Esophagus (tissue), 2 donors: ENCODE results near the gene RHEB. TPM values are rescaled to one million over a fixed set of nuclear protein-coding genes. Genes with fewer than 3 reads are reported as not detected.

Experiments used
- H3K27ac ChIP-seq, 2 donors: one replicate each; pipeline ENCODE4 v1.5.1; 2013; ENCODE audit warnings: low read depth in 2 of 2, mild to moderate bottlenecking in 2 of 2, inconsistent platforms in 1 of 2, low read length in 1 of 2, moderate library complexity in 1 of 2
- H3K27me3 ChIP-seq, 2 donors: one replicate each; pipeline ENCODE4 v1.6.1; 2013; ENCODE audit warnings: low read length in 2 of 2, control low read depth in 1 of 2, mild to moderate bottlenecking in 1 of 2; ENCODE audit not compliant: insufficient read depth in 2 of 2, control insufficient read depth in 1 of 2
- H3K36me3 ChIP-seq, 2 donors: one replicate each; pipeline ENCODE4 v1.6.1; 2013; ENCODE audit warnings: low read length in 1 of 2; ENCODE audit not compliant: control insufficient read depth in 2 of 2, insufficient read depth in 2 of 2
- H3K4me1 ChIP-seq, 2 donors: one replicate each; pipeline ENCODE4 v1.6.1; 2013; ENCODE audit warnings: low read length in 1 of 2; ENCODE audit not compliant: control insufficient read depth in 2 of 2, insufficient read depth in 2 of 2
- H3K4me3 ChIP-seq, 2 donors: one replicate each; pipeline ENCODE4 v1.5.1; 2013; ENCODE audit warnings: low read length in 2 of 2, mild to moderate bottlenecking in 2 of 2, low read depth in 1 of 2, moderate library complexity in 1 of 2
- H3K9me3 ChIP-seq, 2 donors: one replicate each; pipeline ENCODE4 v1.6.1; 2013; ENCODE audit warnings: mild to moderate bottlenecking in 2 of 2, low read depth in 1 of 2, low read length in 1 of 2, moderate library complexity in 1 of 2; ENCODE audit not compliant: control insufficient read depth in 2 of 2, insufficient read depth in 1 of 2
- WGBS, 2 donors: extraction: QIAGEN DNeasy Blood & Tissue Kit; methylation state at CpG; one replicate each; pipeline ENCODE4 v1.1.7; 2013; 5-methylcytosine and 5-hydroxymethylcytosine counted together
- polyA plus RNA-seq, 2 donors: library from polyadenylated mRNA; stranded (reverse); fragments of 200-250 nt; gene quantifications; one replicate each; pipeline ENCODE4 v1.2.3, GENCODE V29; 2013
- donor health status: healthy with polysubstance abuse.
- donor health status: Bipolar disorder and iron deficiency.

The RHEB gene
- polyA plus RNA-seq, 2 donors = 48.5 to 58.2 TPM

DNA sequence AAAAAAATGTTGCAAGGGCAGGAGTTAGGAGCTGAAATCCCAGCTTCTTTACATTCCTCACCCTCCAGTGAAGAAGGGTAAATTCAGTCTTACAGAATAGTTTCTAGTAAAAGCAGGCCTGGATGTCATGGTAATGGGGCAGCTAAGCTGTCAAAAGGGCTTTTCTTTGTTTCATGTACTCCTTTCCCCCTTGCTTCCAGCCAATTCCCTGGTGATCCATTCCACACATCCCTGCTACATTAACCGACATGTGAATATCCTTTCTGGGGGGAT, 36.0 kb downstream of the RHEB start:
- no peak overlapping the region for H3K4me3 ChIP-seq
- H3K4me1 ChIP-seq = peaks cover 0 to 6% of the 10 kb centered on the region in 2 donors
- peaks cover 0 to 5% of the 10 kb centered on the region in 2 donors for H3K36me3 ChIP-seq
- no peaks in the 10 kb centered on the region for H3K27me3 ChIP-seq
- H3K9me3 ChIP-seq = no peaks in the 10 kb centered on the region
- WGBS, 2 donors = 90 to 100% methylated on average over 1 of the region's 1 CpG
- peak overlapping the region; percentile 19 to 56 for H3K27ac ChIP-seq

DNA sequence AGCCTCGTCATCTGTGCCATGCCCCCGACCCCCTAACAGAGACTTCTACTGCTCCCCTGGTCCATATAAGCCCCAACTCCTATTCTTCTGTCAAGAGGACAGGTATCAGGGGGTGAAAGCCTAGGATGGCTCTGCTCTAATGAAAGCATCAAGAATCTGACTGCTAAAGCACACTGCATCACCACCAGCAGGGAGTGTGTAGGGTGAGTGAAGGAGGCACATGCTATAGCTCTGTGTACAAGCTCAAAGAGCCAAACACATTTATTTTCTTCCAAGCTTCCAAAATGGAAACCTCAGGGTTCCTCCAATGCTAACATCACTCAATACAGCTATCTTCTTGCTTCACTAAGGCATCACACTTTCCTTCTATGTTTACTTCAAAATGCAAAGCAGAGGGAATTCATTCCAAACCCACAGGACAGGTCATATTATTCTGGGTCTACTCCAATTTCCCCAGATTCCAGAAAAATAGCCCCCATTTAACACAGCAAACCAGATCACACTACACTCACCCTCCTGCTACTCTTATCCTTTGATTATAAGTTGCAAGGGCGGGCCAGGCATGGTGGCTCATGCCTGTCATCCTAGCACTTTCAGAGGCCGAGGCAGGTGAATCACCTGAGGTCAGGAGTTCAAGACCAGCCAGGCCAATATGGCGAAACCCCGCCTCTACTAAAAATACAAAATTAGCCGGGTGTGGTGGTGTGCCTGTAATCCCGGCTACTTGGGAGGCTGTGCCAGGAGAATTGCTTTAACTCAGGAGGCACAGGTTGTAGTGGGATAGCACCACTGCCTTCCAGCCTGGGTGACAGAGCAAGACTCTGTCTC, 36.6 kb downstream of the RHEB start:
- peaks cover 0 to 5% of the 10 kb centered on the region in 2 donors for H3K36me3 ChIP-seq

DNA sequence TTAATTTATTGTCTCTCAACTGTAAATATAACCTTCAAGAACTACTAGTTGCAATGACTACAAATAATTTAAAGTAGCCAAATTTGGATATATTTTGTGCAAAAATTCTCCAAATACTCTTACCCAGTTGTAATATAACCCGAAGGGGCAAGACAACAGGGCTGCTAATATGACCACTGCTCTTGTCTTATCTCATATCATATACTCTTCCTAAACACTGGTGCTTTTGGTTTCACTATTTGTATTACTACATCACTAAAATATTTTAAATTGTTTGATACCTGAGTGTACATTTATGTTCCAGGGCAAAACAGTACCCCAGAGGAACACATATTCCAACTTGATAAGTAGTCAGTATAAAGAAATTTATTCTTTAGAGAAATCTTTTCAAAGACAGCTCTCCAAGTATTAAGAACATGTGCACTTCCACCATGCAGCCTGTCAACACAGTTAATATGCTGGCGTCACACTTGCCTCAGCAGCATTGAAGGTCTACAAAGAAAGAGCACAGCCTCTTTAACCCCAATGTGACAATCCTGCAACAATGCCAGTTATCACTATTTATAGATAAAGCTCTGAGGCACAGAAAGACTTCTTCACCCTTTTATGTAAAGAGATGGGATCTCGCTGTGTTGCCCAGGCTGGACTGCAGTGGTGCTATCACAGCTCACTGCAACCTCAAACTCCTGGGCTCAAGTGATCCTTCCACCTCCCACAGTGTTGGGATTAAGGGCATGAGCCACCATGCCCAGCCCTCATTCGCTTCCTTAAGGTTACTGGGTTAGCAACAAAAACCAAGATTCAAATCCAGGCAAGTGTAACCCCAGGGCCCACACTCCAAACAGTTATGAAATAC, 37.8 kb downstream of the RHEB start:
- Histone ChIP-seq H3K4me3 (no peak overlapping the region), H3K9me3 (no peaks in the 10 kb centered on the region), H3K27ac (no peak overlapping the region), H3K36me3 (peaks cover 0 to 3% of the 10 kb centered on the region in 2 donors), H3K27me3 (no peaks in the 10 kb centered on the region), H3K4me1 (peaks cover 0 to 6% of the 10 kb centered on the region in 2 donors)
- WGBS, 2 donors = 80 to 87% methylated on average over 4 of the region's 4 CpGs

More for the DNA sequence above, 36.6 kb downstream of the RHEB start:
- 76 to 86% methylated on average over 8 of the region's 8 CpGs for WGBS, 2 donors
- Histone ChIP-seq H3K9me3 (no peaks in the 10 kb centered on the region), H3K4me1 (peaks cover 0 to 6% of the 10 kb centered on the region in 2 donors), H3K27ac (peak overlapping the region; percentile 16 to 56), H3K27me3 (no peaks in the 10 kb centered on the region), H3K4me3 (no peak overlapping the region)

DNA sequence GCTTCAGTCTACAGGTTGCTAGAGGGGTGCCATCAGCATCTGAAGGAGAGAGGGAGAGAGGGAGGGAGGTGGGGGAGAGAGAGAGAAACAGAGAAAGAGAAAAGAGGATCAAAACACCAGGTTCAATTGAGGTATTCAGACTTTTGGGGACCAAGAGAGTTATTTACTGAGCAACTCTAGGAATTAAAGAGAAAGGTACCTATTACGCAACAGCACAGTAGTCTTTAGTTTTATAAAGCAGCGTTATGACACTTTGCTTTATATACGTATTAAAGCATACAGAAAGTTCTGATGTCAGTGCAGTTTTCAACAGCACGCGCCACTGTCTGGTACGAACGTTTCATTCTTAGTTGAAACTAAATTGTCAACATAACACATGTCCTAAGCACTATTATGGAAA, 41.8 kb downstream of the RHEB start:
- no peaks in the 10 kb centered on the region for H3K9me3 ChIP-seq
- no peak overlapping the region for H3K27ac ChIP-seq
- 86 to 91% methylated on average over 7 of the region's 7 CpGs for WGBS, 2 donors
- no peaks in the 10 kb centered on the region for H3K27me3 ChIP-seq
- peaks cover 0 to 3% of the 10 kb centered on the region in 2 donors for H3K36me3 ChIP-seq
- peaks cover 0 to 6% of the 10 kb centered on the region in 2 donors for H3K4me1 ChIP-seq
- no peak overlapping the region for H3K4me3 ChIP-seq

DNA sequence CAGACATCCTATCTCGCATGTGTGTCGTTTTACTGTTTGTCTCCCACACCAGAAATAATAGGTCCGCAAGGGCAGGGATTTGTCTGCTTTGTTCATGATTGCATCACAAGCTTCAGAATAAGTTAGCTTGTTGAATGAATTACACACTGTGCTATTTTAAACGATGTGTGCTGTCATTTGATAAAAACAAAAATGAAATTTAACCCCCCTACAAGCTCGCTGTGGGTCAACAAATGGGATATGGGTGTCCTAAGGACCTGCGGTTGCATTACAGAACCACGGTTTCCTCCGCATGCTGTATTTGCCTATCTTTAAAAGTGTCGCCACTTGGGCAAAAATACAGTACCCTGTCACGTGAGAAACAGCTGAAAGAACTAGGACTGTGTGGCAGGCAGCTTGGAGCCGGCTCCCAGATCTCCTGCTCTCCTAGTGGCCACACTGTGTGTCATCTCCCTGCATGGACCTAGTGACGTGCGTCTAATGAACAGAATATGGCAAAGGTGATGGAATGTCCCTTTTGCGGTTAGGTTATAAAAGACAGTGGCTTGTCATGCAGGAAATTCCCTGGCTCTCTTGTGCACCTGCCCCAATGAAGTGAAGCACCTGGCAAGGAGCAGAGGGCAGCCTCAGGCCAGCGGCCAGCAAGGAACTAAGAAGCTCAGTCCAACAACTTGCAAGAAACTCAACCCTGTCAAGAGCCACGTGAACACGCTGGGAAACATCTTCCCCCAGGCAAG, 46.9 kb downstream of the RHEB start:
- no peak overlapping the region for H3K27ac ChIP-seq
- peaks cover 4 to 10% of the 10 kb centered on the region in 2 donors for H3K36me3 ChIP-seq

DNA sequence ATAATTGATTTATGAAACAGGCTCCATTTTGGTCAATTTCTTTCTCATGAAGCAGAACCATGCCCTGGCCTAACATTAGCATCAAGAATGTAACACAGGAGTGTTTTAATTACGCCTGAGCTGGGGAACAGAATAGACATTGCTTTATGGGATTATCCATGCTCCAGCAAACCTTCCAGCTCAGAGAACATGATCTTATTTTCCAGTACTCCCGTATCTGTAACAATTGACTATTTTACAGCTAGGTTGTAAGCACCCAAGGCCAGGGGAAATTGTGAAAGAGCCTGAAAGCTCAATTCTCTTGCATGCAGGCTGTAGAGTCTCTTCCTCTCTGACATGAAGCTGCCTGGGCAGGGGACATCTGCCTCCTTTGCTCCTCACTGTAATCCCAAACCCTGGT, 49.0 kb downstream of the RHEB start:
- WGBS, 2 donors = 85 to 89% methylated on average over 2 of the region's 2 CpGs
- no peak overlapping the region for H3K4me3 ChIP-seq
- peaks cover 0 to 2% of the 10 kb centered on the region in 2 donors for H3K9me3 ChIP-seq
- no peaks in the 10 kb centered on the region for H3K27me3 ChIP-seq
- peaks cover 4 to 18% of the 10 kb centered on the region in 2 donors for H3K36me3 ChIP-seq
- H3K4me1 ChIP-seq = no peaks in the 10 kb centered on the region
- H3K27ac ChIP-seq = no peak overlapping the region

More for the DNA sequence above, 46.9 kb downstream of the RHEB start:
- 82% methylated on average over 17 of the region's 17 CpGs for WGBS, 2 donors
- Histone ChIP-seq H3K4me3 (no peak overlapping the region), H3K27me3 (no peaks in the 10 kb centered on the region), H3K9me3 (no peaks in the 10 kb centered on the region), H3K4me1 (no peaks in the 10 kb centered on the region)

DNA sequence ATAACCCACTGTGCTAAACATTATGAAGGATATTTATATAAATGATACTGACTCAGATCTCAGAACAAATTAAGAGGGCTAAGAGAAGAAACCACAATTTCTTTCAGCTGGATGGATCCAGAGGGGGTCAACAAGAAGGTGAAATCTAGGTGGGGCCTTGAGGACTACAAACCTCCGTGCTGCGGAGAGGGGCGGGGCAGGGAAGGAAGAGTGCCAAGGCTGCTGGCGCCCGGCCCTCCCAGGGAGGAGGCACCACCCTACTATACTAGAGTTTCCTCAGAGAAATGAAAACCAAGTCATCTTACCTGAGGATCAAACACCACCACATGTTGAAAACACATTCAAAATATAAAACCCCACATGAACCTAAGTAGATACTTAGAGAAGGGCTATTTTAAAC, 50.4 kb downstream of the RHEB start:
- Histone ChIP-seq H3K27me3 (no peaks in the 10 kb centered on the region), H3K9me3 (peaks cover 0 to 2% of the 10 kb centered on the region in 2 donors), H3K27ac (no peak overlapping the region), H3K36me3 (peaks cover 4 to 21% of the 10 kb centered on the region in 2 donors), H3K4me3 (no peak overlapping the region), H3K4me1 (no peaks in the 10 kb centered on the region)
- 53 to 54% methylated on average over 5 of the region's 5 CpGs for WGBS, 2 donors

DNA sequence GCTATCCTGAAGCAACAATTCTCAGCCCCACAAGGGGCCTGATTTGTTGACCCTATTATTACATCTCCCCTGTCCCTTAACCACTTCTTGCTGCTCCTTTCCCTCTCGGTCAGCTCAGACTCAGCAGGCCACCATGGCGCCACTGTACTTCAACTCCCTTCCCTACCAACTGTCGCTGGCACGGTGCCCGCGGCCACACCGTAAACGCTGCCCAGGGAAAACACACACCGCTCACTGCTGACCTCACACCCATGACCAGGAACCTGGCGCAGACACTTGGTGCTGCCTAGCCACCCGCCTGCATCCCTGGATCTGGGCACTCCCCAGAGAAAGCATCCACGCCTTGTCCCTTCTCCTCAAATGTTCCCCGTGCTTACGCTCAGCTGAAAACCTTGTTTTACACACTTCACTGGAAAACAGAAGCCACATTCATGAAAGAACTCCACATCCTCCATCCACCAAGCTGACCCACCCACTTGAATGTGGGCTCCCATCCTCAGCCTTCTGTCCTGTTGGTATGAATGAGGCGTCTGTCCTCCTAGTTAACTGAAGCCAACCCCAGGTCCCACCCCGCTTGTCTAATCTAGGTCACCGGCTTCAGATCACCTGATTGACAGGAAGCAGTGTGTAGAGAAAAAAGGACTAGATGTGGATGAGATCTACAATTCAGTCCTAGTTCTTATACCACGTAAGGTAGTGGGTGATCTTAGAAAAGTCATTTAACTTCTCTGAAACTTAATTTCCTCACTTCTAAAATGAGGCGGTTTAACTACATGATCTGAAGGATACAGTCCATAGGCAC, 51.3 kb downstream of the RHEB start:
- H3K36me3 ChIP-seq = peaks cover 4 to 21% of the 10 kb centered on the region in 2 donors
- no peaks in the 10 kb centered on the region for H3K27me3 ChIP-seq
- peaks cover 0 to 2% of the 10 kb centered on the region in 2 donors for H3K9me3 ChIP-seq
- H3K4me3 ChIP-seq = no peak overlapping the region
- no peaks in the 10 kb centered on the region for H3K4me1 ChIP-seq
- 90 to 93% methylated on average over 19 of the region's 19 CpGs for WGBS, 2 donors
- H3K27ac ChIP-seq = no peak overlapping the region

DNA sequence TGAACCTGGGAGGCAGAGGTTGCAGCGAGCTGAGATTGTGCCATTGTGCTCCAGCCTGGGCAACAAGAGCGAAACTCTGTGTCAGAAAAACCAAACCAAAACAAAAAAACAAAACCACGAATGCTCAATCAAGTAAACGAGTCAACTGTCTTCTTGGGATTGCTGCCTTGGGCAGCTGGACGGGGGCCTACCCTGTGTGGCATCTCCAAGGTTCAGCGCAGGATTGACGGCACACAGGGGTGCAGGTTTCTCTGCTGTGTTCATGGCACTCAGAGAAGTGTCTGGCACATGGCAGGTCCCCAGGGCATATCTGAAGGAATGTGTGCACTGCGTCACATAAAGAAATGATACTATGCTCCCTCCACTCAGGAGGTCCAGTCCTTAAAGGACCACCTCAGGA, 54.5 kb downstream of the RHEB start:
- H3K27me3 ChIP-seq = no peaks in the 10 kb centered on the region
- no peak overlapping the region for H3K27ac ChIP-seq
- H3K36me3 ChIP-seq = peaks cover 0 to 21% of the 10 kb centered on the region in 2 donors
- H3K4me3 ChIP-seq = no peak overlapping the region
- H3K9me3 ChIP-seq = peaks cover 4 to 5% of the 10 kb centered on the region in 2 donors
- 90 to 97% methylated on average over 8 of the region's 8 CpGs for WGBS, 2 donors
- H3K4me1 ChIP-seq = peaks cover 0 to 3% of the 10 kb centered on the region in 2 donors
